Effector CD4-positive, alpha-beta T cell (primary cell): Measurements from ENCODE around the gene TFRC.
"Not testable (repeated sequence)": the region's sequence is repeated elsewhere in the genome, so short reads cannot be mapped to it uniquely, and the experiment has no call there.

Experiments used
- DNase-seq: peaks from one replicate; pipeline ENCODE4 v3.0.0-alpha.2; 2020

TFRC gene

GRCh38 chr3:196047391-196048030, 34.4 kb downstream of the TFRC start:
- no peak for DNase-seq

- no peak for DNase-seq
Measured at GRCh38 chr3:196044513-196044912, 37.4 kb downstream of the TFRC start.

DNA sequence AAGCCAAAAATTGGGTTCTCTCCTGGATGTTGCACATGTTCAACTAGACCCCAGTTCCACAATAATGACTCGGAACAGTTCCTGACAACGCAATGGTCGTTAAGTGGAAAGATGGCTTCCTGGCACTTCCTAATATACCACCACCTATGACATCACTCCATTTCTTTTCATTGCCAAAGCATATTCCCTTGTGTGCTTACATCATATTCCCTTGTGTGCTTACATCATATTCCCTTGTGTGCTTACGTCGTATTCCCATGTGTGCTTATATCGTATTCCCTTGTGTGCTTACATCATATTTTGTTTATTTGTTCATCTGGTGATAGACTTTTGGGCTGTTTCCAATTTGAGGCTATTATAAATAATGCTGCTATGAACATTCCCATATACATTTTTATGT, 39.2 kb downstream of the TFRC start:
- DNase-seq: no peak

- no peak for DNase-seq
Measured at GRCh38 chr3:196039359-196039758, 42.5 kb downstream of the TFRC start.

- DNase-seq: not testable (repeated sequence)
Measured at GRCh38 chr3:196026059-196026458, 55.8 kb downstream of the TFRC start.

GRCh38 chr3:196024968-196025367, 56.9 kb downstream of the TFRC start:
- DNase-seq: no peak

GRCh38 chr3:196023947-196024346, 57.9 kb downstream of the TFRC start:
- no peak for DNase-seq

DNA sequence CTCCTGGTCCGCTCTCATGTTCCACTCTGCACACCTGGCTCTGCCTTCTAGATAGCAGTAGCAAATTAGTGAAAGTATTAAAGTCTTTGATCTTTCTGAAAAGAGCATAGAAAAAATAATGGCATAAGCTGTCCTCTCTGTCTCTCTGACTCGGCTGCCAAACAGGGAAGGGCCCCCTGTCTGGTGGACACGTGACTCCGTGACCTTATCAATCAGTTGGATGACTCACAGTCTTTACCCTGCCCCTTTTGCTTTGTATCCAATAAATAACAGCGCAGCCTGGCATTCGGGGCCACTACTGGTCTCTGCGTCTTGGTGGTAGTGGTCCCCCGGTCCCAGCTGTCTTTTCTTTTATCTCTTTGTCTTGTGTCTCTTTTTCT, 59.4 kb downstream of the TFRC start:
- DNase-seq: not testable (repeated sequence)

- no peak for DNase-seq
Measured at GRCh38 chr3:196020373-196020772, 61.5 kb downstream of the TFRC start.

GRCh38 chr3:196019576-196019975, 62.3 kb downstream of the TFRC start:
- DNase-seq: not testable (repeated sequence)

- DNase-seq: not testable (repeated sequence)
Measured at GRCh38 chr3:196018159-196018558, 63.7 kb downstream of the TFRC start.

GRCh38 chr3:196016485-196016884, 65.4 kb downstream of the TFRC start:
- no peak for DNase-seq

- DNase-seq: no peak
Measured at GRCh38 chr3:196016059-196016458, 65.8 kb downstream of the TFRC start.

GRCh38 chr3:196013587-196014487, 68.1 kb downstream of the TFRC start:
- DNase-seq: no peak

DNA sequence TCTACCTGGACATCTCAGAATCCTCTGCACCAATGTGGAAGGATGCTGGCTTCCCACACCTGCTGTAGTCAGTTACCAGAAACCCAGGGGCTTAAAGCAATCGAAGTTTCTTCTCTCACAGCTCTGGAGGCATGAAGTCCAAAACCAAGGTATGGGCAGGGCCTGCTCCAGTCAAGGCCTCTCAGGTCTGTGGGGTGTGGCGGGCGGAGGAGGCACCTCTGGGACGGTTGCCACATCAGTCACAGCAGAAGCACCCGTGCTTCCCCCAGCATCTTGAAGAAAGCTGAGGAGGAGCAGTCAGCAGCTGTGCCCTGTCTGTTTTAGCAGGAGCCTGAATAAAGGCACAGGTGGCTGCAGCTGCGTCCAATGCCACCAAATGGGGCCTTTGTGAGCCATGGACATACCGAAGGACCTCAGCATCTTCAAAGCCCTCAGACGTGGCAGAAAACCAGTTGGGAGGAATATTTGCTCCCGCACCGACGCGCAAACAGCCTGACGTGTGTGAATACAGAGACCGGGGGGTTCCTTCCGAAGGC, 68.9 kb downstream of the TFRC start:
- DNase-seq: no peak

DNA sequence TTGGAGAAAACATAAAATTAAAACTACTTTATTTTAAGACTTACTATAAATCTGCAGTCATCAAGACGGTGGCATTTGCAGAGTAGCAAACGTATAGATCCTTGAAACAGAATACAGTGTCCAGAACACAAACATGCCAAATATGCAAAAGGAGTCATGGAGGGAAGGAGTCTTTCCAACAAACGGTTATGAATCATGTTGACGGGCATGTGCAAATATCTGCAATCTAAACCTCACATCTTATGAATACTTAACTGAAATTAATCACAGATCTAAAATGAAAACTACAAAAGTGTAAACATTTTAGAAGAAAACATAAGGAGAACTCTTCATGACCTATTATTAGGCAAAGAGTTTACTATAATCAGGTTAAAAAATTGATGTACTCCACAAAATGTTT, 69.4 kb downstream of the TFRC start:
- DNase-seq: no peak

GRCh38 chr3:196009456-196009855, 72.4 kb downstream of the TFRC start:
- DNase-seq: no peak

GRCh38 chr3:196008929-196009328, 73.0 kb downstream of the TFRC start:
- no peak for DNase-seq

GRCh38 chr3:196008387-196008786, 73.5 kb downstream of the TFRC start:
- no peak for DNase-seq

GRCh38 chr3:196007744-196008335, 74.0 kb downstream of the TFRC start:
- no peak for DNase-seq

GRCh38 chr3:196005338-196005737, 76.6 kb downstream of the TFRC start:
- not testable (repeated sequence) for DNase-seq

DNA sequence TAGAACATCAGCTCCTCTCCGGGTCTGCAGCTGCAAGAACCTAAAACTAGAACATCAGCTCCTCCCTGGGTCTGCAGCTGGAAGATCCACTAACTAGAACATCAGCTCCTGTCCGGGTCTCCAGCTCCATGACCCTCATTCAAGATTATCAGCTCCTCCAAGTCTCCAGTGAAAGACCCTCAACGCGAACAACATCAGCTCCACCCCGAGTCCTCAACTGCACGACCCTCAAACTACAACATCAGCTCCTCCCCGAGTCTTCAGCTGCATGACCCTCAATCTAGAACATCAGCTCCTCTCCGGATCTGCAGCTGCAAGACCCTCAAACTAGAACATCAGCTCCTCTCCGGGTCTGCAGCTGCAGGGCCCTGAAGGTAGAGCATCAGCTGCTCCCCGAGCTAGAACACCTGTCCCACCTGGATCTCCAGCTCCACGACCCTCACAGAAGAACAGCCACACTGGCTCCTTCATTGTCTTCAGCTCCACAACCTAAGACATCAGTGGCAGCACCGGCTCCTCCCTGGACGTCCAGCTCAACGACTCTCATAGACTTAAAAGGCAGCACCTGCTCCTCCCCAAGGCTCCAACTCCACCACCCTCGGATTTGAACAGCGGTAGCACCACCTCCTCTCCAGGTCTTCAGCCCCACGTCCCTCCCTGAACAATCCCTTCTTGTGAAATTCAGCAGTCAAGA, 77.4 kb downstream of the TFRC start:
- not testable (repeated sequence) for DNase-seq

GRCh38 chr3:196003611-196004010, 78.3 kb downstream of the TFRC start:
- DNase-seq: no peak
